Measurements from ENCODE around the gene ARHGAP15. TPM values are rescaled to one million over a fixed set of nuclear protein-coding genes. Genes with fewer than 3 reads are reported as not detected.

Gene ARHGAP15
- total RNA-seq, 2 donors from 2014 or later, result 11.0 to 11.8 TPM

DNA sequence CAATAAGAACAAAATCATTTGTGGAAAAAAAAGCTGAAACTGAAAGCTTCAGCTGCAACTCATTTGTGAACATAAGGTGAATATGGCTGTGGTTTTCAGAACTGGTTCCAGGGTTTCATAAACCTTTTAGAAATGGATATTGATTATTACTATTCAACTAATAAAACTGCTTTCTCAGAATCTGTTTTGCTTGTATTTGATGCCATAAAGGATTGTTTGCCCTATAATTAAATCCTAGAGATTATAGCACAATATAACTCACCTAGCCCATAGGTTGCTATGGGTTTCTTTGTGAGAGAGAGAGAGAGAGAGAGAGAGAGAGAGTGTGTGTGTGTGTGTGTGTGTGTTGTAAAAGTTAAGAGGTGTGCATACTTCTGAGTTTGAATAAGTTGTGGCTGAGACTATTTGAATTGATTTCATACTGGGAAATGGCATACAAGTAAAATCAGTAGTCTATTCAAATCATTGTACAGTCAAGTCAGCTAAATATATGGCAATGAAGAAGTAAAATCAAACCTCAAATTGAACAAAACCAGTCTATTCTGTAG lies 339.2 kb downstream of the ARHGAP15 start:
- DNase-seq (ENCODE audit: low spot score), result no peak
- TF ChIP-seq, protein P1, sequence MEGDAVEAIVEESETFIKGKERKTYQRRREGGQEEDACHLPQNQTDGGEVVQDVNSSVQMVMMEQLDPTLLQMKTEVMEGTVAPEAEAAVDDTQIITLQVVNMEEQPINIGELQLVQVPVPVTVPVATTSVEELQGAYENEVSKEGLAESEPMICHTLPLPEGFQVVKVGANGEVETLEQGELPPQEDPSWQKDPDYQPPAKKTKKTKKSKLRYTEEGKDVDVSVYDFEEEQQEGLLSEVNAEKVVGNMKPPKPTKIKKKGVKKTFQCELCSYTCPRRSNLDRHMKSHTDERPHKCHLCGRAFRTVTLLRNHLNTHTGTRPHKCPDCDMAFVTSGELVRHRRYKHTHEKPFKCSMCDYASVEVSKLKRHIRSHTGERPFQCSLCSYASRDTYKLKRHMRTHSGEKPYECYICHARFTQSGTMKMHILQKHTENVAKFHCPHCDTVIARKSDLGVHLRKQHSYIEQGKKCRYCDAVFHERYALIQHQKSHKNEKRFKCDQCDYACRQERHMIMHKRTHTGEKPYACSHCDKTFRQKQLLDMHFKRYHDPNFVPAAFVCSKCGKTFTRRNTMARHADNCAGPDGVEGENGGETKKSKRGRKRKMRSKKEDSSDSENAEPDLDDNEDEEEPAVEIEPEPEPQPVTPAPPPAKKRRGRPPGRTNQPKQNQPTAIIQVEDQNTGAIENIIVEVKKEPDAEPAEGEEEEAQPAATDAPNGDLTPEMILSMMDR (IDR thresholded peaks at IDR 0.05), result no peak

DNA sequence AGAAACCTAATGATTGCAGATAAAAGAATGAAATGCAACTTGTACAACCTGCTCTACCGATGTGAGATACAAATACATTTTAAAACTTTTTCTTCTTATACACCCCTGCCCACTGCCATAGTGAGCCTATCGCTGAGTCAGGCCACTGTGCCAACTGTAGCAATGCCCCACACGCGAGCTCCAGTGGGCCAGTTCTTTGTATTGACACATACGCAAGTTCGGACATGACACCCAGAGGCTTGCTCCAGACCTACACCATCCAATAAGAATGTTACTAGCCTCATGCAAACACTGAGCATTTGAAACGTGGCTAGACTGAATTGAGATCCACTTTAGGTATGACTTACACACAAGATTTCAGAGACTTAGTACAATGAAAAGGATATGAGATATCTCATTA lies 340.1 kb downstream of the ARHGAP15 start:
- TF ChIP-seq, protein P1 (IDR thresholded peaks at IDR 0.05), result no peak
- Histone ChIP-seq H3K27ac (no peak overlapping the region), H3K9me3 (no peaks in the 10 kb centered on the region), H3K4me3 (no peak overlapping the region), H3K4me1 (ENCODE audit: control insufficient read depth in 1 of 2, low read depth in 2 of 2) (peaks cover 35% of the 10 kb centered on the region in 2 donors), H3K36me3 (no peaks in the 10 kb centered on the region), H3K27me3 (replicated peaks; ENCODE audit: insufficient read depth) (no peaks in the 10 kb centered on the region)
- DNase-seq (ENCODE audit: low spot score), result no peak
- ATAC-seq (ENCODE audit: insufficient number of reproducible peaks, low FRiP score, low read depth), result no peak

More for the DNA sequence above, 339.2 kb downstream of the ARHGAP15 start:
- no peak overlapping the region for H3K4me3 ChIP-seq
- no peaks in the 10 kb centered on the region for H3K27me3 ChIP-seq (replicated peaks; ENCODE audit: insufficient read depth)
- H3K9me3 ChIP-seq, result no peaks in the 10 kb centered on the region
- no peak for ATAC-seq (ENCODE audit: insufficient number of reproducible peaks, low FRiP score, low read depth)
- no peaks in the 10 kb centered on the region for H3K36me3 ChIP-seq
- no peak overlapping the region for H3K27ac ChIP-seq
- peaks cover 26 to 27% of the 10 kb centered on the region in 2 donors for H3K4me1 ChIP-seq (ENCODE audit: control insufficient read depth in 1 of 2, low read depth in 2 of 2)

DNA sequence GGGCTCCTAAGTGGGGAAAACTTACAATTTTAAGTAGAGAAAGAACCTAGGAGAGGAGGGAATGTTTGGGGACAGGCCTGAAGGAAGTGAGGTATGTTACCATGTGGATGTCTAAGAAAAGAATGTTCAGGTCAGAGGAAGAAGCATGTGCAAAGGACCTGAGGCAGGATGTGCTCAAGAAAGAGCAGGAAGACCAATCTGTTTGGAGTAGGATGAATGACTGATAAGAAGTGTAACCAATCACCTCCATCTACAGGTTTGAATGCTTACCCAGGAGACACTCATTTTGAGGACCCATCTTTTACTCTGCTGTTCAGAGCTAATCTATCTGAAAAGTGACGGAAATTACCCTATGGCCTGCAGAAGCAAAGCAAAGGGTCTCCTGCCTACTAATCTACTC lies 342.3 kb downstream of the ARHGAP15 start:
- ATAC-seq (ENCODE audit: insufficient number of reproducible peaks, low FRiP score, low read depth) (no peak), DNase-seq (ENCODE audit: low spot score) (no peak)
- H3K4me3 ChIP-seq, result no peak overlapping the region
- no peaks in the 10 kb centered on the region for H3K27me3 ChIP-seq (replicated peaks; ENCODE audit: insufficient read depth)
- H3K36me3 ChIP-seq, result no peaks in the 10 kb centered on the region
- no peak overlapping the region for H3K27ac ChIP-seq
- peaks cover 30 to 37% of the 10 kb centered on the region in 2 donors for H3K4me1 ChIP-seq (ENCODE audit: control insufficient read depth in 1 of 2, low read depth in 2 of 2)
- no peaks in the 10 kb centered on the region for H3K9me3 ChIP-seq
- TF ChIP-seq, protein P1 (IDR thresholded peaks at IDR 0.05), result no peak

DNA sequence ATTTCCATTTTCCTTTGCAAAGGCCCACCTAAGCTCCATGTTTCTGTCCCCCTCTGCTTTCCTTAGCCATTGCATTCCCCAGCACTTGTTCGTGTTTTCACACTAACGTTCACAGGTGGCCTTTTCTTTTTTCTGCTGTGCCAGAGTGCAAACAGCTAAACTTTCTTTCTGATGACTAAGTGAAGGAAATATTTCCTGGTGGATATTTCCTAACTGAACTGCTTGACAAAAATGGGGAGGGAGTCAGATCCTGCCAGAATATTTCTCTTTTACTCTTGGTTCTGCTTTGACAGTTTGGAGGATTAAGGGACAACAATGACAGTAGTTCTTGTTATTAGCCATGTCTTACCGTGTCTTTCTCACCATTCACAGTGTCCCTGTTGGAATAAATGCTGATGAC lies 344.0 kb downstream of the ARHGAP15 start:
- Histone ChIP-seq H3K9me3 (no peaks in the 10 kb centered on the region), H3K27ac (peak overlapping the region; percentile 0 to 33), H3K36me3 (no peaks in the 10 kb centered on the region), H3K4me3 (peak overlapping the region; percentile 14), H3K27me3 (replicated peaks; ENCODE audit: insufficient read depth) (no peaks in the 10 kb centered on the region), H3K4me1 (ENCODE audit: control insufficient read depth in 1 of 2, low read depth in 2 of 2) (peaks cover 25 to 42% of the 10 kb centered on the region in 2 donors)
- peak; percentile 47 for ATAC-seq (ENCODE audit: insufficient number of reproducible peaks, low FRiP score, low read depth)
- DNase-seq (ENCODE audit: low spot score), result no peak
- TF ChIP-seq, protein P1 (IDR thresholded peaks at IDR 0.05), result no peak

DNA sequence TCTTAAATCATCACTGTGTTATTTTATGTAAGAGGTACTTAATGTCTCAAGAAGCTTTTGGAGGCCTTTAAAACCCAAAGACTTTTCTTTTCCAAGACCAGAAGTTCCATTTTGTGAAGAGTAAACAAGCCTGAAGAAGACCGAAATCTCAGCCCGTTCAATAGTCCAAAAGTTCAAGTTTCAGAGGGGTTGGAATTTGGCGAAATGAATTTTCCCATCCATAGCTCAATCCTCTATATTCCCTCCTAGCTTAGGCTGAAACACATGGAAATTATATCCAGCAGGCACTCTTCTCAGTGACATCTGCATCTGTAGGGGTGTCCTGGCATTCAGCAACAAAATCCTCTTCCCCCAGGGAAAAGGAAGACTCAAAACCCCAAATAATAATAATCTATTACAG lies 344.6 kb downstream of the ARHGAP15 start:
- Histone ChIP-seq H3K36me3 (no peaks in the 10 kb centered on the region), H3K9me3 (no peaks in the 10 kb centered on the region), H3K4me1 (ENCODE audit: control insufficient read depth in 1 of 2, low read depth in 2 of 2) (peaks cover 25 to 43% of the 10 kb centered on the region in 2 donors), H3K27ac (peak overlapping the region; percentile 0 to 33), H3K27me3 (replicated peaks; ENCODE audit: insufficient read depth) (no peaks in the 10 kb centered on the region), H3K4me3 (no peak overlapping the region)
- DNase-seq (ENCODE audit: low spot score) (no peak), ATAC-seq (ENCODE audit: insufficient number of reproducible peaks, low FRiP score, low read depth) (no peak)
- TF ChIP-seq, protein P1 (IDR thresholded peaks at IDR 0.05), result no peak

Measured in thoracic aorta (tissue), 2 donors.